ENCODE data around the gene MYOG.

MYOG gene

DNA sequence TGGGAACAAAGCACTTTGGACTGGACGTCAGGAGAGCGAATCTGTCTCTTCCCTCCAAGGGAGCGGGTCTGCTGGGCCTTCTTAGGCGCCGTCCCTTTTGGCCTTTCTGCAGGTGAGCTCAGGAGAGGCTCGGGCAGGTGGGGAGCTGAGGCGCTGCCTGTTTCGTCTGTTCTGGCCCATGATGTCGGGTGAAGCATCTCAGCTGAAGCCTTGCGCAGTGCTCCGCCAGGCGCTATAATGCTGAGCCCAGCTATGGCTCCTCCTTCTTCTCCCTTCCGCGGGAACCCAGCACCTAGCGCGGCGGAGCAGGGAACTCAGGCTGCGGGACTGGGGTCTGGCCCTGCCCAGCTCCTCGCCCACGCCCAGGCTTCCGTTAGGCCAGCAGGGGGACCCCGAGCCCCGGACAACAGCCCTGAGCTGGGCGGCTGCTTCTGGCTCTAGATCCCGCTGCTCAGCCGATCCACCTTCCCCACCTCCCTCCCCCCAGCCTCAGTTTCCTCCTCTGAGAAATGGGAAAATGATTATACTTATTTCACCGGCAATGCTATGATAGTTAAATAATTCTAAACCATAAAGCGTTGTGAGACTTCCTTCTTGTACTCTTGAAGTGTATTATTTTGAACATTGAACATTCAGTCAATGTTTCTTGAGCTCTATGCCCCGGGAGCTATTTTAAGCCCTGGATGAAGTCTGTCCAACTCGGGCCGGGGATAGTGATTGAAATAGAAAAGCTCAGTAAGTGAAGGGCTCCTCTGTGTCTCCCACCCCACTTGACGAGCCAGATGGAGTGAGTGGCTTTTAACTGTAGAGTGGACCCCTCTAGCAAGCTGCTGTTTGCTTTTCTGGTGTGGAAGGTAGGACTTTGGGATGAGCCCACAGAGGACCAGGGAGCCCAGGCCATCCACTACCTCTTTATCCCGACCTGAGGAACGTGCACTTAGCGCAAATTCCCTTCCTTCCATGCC, 32.1 kb upstream of the MYOG start:
- DNase-seq, result peak; percentile 43

DNA sequence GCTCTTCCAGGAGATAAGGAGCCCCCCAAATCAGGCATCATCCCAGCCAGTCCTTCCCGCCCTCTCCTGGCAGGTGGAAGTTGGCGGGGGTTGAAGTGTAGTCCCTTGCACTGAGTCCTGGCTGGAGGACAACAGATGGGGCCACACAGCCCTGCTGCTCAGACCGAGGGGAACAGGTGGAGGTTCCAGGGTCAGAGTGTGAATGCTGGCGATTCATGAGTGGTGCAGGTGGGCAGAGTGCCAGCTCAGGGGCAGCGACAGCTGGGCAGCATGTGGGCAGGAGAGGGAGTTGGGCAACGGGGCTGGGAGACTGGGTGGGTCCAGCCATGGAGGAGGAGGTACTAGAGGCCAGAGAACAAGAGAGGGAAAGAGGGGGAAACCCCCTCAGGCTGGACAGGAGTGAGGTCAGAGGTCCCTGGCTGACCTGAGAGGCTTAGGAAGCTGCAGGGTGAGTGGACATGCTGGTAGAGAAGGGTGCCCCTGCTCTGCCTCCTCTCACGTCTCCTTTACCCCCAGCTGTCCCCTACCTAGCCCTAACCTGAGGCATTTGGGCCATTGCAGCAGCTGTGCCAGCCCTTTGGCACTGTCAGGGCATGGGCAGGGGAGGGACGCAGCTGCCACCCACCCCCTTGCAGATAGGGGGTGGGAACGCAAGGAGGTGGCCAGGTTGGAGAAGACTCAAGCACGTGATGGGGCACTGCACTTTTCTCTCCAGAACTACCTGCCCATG, 30.4 kb upstream of the MYOG start:
- no peak for DNase-seq

DNA sequence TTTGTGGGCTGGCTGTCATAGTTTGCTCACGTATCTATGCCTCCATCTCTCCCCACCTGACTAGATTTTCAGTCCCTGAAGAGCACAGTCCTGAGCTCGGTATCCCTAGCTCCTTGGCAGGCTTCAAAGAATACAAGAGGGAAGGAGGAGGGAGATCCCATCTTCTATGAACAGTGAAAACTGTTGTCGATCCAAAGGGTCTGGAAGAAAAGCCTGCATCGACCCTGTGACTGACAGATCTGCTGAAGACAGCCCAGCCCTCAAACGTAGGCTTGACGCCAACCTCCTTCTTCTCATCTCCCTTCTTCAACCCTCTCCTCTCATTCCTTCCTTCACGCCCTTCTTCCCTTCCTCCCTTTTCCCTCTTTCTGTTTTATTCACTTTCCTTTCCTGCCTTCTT, 28.4 kb upstream of the MYOG start:
- DNase-seq, result no peak

DNA sequence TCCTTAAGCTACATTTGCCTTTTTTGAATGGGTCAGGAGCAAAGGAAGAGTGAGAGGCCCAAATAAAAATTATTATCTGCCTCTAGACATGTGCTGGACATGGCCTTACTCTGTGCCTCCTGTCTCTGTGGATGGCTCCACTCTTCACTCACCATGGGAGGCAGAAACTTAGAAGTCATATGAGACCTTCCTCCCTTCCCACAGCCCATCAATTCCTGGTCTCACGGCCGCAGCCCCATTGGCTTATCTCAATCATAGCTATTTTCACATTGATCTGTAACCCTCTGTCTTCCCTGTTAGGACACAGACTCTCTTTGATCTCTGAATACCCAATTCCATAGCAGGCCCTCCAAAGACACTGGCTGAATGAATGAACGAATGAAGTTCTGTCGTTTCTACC, 27.5 kb upstream of the MYOG start:
- DNase-seq, result no peak

DNA sequence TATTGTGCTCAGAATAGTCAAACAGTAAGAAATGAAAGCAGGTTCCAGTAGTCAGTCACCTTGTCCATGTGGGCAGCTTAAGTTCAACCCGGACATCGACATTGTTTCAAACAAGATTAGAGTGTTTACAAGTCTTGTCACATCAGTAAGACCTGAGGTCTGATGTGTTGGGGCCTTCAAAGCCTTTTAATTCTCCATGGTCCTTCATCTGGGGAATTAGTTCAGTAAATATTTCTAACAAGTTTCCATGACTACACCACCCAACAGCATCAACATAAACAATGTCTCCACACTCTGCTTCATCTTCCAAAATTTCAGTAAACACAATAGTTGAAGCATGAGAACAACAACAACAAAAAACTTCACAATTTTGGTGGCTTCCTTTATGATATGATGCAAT, 26.7 kb upstream of the MYOG start:
- no peak for DNase-seq

DNA sequence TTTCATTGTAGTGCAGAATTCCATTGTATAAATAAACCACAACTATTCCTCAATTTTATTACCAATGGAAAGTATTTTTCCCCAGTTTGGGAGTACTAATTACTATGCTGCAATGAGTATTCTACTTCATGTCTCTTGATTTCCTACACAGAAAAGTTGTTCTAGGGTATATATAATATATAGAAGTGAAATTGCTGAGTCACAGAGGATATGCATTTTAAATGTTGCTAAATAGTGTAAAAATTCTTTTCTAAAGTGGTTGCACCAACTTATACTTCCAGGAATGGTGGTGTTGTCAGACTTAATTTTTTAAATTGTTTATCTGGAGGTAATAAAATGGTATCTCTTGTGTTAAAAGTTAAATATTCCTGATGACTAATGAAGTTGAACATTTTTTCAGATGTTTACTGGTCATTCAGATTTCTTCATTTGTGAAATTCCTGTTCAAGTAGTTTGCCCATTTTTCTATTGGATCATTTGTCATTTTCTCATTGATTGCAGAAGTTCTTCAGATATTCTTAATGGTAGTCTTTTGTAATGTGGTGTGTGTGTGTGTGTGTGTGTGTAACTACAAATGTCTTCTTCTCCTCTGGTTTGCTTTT, 19.1 kb upstream of the MYOG start:
- DNase-seq, result no peak

DNA sequence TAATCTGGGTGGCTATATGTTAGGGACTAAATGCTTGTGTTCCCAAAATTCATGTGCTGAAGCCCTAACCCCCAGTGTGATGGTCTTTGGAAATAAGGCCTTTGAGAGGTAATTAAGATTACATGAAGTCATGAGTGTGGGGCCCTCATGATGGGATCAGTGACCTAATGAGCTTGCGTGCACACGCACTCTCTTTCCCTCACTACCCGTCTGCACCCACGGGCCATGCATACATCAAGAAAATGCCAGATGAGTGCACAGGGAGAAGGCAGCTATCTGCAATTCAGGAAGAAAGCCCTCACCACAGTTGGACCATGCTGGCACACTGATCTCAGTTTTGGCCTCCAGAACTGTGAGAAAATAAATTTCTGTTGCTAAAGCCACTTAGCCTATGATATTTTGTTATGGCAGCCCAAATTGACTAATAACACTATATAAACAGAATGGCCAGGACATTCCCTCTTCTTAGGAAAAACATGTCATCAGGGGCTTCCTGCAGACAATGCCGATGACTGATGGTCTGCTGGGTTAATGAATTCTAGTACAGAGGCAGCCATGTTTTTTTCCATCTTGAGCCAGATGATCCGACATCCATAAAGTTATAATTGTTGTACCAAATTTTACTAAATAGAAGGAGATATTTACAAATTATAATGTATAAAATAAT, 18.1 kb upstream of the MYOG start:
- no peak for DNase-seq

DNA sequence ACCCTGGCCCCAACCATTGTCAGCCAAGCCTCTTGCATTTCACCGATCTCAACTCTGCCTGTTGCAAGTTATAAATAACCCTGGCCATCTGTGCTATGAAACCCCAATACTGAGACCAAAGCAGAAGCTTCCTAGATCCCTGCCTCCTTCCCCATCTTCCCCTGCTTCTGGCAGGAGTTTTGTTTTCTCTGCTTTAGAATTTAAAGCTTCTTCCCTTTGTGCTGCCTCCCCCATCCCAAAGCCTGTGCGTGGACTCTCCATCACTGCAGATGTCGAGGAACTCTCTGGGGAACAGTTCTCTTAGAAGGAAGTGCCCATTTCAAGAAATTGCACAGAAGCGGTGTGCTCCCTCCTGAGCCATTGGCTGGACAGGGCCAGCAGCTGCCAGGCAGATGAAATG, 17.4 kb upstream of the MYOG start:
- no peak for DNase-seq

DNA sequence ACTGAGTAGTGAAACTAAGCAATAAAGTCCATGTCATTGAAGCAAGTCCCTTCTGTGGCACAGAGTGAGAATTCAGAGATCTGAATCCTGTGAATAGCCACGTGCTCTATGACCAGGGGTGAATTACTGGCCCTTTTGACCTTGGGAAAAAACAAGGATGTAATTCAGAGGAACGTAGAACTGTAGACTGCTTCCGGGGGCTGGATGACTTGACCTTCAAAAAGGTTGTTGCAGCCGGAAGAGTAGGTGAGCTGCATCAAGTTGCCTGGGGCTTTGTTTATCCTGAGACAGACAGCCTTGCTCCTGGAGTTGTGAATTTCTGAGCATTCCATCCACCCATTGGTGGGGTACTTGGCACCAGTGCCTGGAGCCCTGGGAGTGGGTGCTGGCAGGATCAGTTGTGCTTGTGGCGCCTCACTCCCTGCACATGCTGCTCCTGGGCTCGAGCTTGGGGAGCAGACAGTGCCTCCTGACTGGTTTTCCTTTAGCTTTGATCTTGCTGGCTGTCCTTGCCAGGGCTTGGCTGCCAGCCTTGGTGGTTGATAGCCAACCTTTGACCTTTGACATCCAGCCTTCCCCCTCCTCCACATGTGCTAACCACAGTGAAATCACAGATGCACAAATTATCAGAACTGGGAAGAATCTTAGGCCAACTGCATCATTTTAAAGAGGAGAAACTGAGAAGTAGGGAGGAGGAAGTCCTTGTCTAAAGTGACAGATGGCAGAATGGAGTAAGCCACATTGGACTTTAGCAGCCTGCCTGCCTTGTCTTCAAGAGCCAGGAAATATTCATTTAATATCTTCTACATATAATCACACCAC, 16.2 kb upstream of the MYOG start:
- DNase-seq, result no peak

DNA sequence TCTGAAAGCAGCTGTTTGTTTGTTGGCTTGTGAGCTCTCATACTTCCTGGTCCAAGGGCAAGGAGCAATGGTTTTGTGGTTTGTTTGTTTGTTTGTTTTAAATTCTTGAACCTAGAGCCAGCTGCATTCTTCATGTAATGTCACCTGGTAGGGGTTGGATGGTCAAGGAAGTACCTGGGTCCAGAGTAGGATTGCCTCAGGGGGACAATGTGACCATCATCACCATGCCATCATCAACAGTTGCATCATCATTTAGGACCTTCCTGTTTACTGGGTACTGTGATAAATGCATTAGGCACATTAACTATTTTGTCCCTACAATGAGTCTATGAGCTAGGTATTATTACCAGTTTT, 14.7 kb upstream of the MYOG start:
- DNase-seq, result no peak

DNA sequence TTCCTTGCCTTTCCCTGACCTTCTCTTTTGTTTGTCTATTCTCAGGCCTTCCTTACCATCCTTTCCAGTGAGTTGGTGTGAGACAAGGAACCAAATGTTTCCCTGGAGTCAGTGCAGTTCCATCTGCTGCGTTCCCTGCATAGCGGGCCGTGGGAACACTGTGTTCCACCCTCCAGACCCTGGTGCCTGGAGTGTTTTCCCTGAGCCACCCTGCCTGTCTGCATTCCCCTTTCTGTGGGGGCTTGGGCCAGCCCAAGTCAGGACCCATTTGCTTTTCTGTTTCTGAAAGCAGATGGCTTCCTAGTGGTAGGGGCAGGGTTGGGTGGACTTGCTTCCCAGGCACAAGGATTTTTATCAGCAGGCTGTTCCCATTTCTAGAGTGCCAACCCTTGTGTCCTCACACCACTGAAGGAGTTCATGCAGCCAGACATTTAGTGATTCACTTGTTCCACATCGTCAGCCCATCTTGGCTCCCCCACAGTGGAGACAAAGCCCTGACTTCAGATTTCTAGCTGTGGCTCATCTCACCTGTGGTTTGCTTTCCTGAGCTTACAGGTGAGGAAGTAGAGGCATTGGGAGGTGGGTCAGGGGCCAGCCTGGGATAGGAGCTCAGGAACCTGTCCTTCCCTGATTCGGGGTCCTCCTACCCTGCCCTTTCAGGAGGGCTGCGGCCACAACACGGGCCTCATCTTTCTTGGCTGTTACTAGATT, 14.1 kb upstream of the MYOG start:
- DNase-seq, result no peak

DNA sequence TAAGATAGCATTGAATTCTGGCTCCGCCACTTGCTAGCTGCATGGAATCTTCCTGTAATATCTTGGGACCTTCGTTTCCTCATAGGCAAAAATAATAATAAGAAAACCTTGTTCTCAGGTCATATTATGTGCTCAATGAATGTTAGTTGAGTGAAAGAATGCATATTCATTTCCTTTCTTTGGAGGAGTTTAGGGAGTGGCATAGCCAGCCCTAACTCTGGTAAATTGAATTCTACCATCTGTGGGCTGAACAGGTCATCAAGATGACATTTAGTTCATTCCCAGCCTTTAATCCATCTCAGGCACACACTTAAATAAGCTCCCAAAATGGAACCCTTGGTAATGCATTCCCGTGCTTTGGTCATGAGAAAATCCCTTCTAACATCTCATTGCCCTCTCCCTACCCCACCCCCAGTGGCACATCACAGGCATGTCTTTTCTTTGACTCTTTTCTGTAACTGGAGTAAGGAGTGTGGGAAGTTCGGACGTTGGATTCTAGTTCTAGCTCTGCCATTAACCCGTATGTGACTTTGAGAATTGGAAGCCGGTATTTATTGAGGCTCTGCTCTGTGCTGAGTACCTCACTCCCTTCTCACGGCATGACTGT, 13.2 kb upstream of the MYOG start:
- no peak for DNase-seq

DNA sequence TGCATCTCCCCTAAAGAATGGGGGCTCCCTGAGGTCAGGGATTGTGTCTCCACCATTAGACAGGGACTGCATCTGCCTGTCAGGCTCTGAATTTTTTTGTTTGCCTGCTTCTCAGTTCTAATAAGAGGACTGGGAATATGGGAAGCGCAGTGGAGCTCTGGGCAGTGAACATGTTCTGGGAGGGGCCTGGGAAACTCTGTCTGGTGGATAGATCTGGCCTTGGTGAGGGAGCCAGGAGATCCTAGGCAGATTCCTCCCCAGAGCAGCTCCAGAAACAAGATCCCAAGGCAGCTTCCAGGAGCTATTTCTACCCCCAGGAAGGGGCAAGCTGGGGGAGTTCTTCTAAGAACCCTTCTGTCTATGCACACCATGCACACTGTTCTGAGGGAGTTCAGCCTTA, 12.6 kb upstream of the MYOG start:
- DNase-seq, result no peak

DNA sequence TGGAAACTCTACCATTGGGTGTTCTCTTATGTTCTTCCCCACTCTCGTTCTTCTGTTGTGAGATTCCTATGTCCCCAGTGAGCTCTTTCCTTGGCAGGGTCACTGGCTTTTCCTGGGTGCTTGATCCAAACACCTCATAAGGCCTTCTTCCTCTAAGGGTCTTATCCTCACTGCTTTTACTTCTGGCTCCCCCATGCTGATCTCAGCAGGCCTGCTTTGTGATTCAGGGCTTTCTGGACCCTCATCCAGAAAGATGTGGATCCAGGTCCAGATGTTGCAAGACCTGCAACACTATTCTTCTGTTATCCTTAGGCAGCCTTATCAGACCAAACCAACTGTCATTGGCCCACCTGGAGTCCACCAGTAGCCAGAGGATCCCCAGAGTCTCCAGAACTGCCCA, 11.2 kb upstream of the MYOG start:
- DNase-seq, result no peak

DNA sequence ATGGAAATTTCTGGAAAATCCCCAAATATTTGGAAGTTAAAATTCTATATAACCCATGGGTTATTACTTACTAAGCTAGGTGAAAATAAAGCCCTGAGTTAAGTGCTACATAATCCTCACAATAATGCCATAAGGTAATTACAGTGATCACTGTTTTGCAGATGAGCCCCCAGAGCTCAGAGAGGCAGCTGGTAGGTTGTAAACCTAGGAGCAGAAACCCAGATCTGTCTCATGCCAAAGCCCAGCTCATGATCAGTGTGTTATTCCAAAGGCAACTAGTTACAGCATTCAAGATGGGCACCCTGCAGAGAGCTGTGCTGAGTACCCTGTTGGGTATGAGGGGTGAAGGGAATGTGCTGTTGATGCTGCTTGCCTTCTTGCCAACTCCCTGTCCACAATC, 10.8 kb upstream of the MYOG start:
- DNase-seq, result no peak

DNA sequence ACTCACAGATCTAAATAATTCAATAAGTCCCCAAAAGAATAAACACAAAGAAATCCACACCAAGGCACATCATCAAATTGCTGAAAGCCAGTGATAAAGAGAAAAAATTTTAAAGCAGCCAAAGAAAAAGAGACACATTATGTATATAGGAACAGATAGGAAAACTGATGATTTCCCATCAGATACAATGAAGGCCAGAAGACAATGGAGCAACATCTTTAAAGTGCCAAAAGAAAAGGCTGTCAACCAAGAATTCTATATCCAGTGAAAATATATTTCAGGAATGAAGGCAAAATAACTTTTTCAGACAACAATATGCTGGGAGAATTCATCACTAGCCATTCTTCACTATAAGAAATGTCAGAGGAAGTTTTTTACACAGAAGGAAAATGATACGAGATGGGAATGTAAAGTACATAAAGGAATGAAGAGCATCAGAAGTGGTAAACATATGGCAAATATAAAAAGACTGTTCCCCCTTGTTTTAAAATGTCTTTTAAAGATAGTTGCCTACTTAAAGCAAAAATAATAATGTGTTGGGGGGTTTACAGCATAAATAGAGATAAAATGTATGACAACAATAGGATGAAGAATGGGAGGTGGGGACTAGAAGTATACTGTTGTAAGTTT, 9.4 kb upstream of the MYOG start:
- DNase-seq, result no peak

DNA sequence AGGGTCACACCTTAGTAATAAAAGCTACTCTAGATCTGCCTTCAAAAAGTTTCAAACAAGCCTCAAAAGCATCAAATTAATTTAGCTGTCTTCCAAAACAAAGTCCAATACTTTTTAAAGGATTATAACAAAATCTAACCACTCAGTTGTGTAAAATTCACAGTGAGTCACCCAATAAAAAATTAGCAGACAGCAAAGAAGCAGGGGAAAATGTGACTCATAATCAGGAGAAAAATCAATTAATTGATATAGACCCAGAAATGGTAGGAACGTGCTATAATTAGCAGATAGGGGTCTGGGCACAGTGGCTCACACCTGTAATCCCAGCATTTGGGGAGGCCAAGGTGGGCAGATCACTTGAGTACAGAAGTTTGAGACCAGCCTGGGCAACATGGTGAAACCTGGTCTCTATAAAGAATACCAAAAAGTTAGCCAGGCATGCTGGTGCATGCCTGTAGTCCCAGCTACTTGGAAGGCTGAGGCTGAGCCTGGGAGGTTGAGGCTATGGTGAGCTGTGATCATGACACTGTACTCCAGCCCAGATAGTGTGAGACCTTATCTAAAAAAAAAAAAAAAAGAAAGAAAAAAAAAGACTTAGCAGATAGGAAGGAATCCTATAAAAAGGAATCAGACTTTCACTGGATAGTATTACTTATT, 8.1 kb upstream of the MYOG start:
- no peak for DNase-seq

DNA sequence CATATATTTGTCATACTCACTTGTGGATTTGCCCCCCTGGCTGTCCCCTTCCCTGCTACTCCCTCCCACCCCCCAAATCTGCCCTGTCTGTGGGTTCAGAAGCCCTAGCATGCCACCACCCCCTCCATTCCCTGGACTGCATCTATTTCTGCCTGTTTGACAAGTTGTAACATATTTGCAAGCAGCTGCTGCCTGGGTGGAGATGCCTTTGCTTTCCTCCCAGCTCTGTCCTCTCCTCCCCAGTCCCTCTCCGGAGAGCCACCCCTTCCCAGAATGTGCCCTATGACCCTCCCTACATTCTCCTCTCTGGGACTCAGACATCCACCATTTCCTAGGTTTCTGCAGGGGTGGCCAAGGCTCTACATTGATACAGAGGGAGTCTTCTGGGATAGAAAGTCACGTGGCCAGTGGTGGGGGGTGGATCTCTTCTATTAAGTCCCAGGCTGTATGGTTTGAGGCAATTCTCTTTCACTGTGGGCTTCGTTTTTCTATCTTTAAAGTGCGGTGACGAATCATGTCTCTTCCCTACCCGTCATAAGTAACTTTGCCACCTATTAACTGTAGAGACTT, 6.0 kb upstream of the MYOG start:
- DNase-seq, result no peak

DNA sequence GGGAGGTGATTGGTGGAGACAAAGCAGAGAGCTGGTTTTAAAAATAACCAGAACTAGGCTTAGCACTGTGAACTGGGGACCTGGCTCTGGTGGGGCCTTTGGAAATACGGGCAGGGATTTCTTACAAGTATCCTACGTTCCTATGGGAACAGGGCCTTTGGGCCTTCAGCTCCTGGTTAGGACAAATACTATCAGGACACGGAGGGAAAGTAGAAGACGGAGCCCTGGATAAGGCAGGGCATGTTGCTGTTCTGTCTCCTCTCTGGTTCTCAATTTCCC, 5.3 kb upstream of the MYOG start:
- no peak for DNase-seq

All from hematopoietic multipotent progenitor cell treated with erythropoietin and hydrocortisone succinate and interleukin-3 and kit ligand, for 8 days (in vitro differentiated cells).